Gastrocnemius medialis (tissue), 4 donors: ENCODE results near the gene GJC2.

ENCODE experiments used
- CTCF ChIP-seq, 5 experiments: fragments of 450-650 bp in 3 of 5; fragments of 200-600 bp in 2 of 5; sonication (generic) in 2 of 5; IDR thresholded peaks in 4 of 5; conservative IDR thresholded peaks in 1 of 5; 1 replicate in 4 of 5; 2 replicates in 1 of 5; pipeline ENCODE4 v1.5.1; 2016 to 2019; ENCODE audit warnings: antibody characterized with exemption in 5 of 5, mild to moderate bottlenecking in 3 of 5, moderate library complexity in 3 of 5
- POLR2A ChIP-seq, 2 donors: fragments of 450-650 bp; IDR thresholded peaks; one replicate each; pipeline ENCODE4 v1.6.1; 2017; ENCODE audit warnings: antibody characterized with exemption in 2 of 2, mild to moderate bottlenecking in 2 of 2, moderate library complexity in 2 of 2

GRCh38 chr1:228159008-228159665, 9.4 kb downstream of the GJC2 start:
- TF ChIP-seq CTCF (IDR thresholded peaks at IDR 0.05 in 4 of 5, conservative IDR thresholded peaks at IDR 0.05 in 1 of 5) = no peak
- TF ChIP-seq POLR2A (IDR thresholded peaks at IDR 0.05) = no peak
